WI38 (cell line): ENCODE data around the gene PPY.
A peak's percentile ranks its signal among the peaks of the same experiment; 100 is the strongest.

Experiments used
- H3K4me3 ChIP-seq: 2 replicates; pipeline ENCODE4 v1.5.1; 2011; ENCODE audit warnings: low read depth, mild to moderate bottlenecking, control low read depth, low read length
- TF ChIP-seq, protein P1 (sequence below): IDR thresholded peaks from 2 replicates; pipeline ENCODE4 v1.5.1; 2012; ENCODE audit warnings: low read depth, mild to moderate bottlenecking, control low read depth, low read length

Gene PPY, protein sequence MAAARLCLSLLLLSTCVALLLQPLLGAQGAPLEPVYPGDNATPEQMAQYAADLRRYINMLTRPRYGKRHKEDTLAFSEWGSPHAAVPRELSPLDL

DNA sequence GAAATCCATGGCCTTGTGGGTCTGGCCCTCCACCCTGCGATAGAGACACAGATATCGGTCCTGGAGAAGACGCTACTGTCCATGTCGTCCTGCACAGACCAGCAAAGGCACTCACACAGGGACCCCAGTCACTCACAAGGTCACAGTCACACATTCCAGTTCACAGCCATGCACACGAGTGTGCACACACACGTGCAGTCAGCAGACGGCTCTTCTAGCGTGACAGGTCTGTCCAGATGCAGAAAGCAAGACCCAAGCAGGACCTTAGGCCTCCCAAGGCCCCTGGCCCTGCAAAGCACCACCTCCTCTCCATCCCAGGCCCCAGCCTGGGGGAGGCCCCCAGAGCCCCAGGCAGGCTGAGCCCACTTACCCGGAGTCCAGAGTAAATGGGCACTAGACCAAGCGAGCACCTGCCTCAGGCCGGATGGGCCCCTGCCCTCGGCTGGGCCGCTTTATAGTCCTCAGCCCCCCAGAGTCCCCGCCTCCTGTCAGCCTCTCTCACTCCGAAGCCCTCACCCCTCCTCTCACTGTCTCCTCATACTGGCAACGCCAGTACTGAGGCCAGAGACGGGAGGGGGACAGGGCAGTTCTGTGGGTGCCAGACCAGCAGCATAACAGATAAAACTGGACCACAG, at the start of gene PPY:
PPY (minus strand) TSS at position 426 of the 635 bp plus-strand sequence. CDS start 822 bp downstream, outside the sequence.
- TF ChIP-seq, protein P1, sequence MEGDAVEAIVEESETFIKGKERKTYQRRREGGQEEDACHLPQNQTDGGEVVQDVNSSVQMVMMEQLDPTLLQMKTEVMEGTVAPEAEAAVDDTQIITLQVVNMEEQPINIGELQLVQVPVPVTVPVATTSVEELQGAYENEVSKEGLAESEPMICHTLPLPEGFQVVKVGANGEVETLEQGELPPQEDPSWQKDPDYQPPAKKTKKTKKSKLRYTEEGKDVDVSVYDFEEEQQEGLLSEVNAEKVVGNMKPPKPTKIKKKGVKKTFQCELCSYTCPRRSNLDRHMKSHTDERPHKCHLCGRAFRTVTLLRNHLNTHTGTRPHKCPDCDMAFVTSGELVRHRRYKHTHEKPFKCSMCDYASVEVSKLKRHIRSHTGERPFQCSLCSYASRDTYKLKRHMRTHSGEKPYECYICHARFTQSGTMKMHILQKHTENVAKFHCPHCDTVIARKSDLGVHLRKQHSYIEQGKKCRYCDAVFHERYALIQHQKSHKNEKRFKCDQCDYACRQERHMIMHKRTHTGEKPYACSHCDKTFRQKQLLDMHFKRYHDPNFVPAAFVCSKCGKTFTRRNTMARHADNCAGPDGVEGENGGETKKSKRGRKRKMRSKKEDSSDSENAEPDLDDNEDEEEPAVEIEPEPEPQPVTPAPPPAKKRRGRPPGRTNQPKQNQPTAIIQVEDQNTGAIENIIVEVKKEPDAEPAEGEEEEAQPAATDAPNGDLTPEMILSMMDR: no peak

DNA sequence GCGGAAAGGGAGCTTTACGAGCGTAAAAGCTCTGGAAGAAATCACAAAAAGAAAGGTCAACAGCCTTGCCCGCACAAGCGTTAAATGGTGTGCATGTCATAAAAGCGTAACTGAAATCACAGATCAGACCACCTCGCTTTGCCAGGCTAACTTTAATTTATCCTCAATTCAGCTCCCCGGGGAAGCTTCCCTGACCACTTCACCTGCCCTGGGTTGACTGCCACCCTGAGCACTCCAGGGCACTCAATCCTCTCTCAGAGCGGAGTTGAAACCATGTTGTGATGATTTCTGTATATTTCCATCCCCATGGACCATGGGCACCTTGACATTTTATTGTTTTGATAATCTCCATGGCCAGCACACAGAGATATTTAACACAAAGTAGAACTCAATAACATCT, 46.0 kb upstream of the PPY start:
- TF ChIP-seq, protein P1: no peak
- no peak overlapping the region for H3K4me3 ChIP-seq

More for the DNA sequence above, at the start of gene PPY:
- no peak within 1 kb of the TSS for H3K4me3 ChIP-seq

DNA sequence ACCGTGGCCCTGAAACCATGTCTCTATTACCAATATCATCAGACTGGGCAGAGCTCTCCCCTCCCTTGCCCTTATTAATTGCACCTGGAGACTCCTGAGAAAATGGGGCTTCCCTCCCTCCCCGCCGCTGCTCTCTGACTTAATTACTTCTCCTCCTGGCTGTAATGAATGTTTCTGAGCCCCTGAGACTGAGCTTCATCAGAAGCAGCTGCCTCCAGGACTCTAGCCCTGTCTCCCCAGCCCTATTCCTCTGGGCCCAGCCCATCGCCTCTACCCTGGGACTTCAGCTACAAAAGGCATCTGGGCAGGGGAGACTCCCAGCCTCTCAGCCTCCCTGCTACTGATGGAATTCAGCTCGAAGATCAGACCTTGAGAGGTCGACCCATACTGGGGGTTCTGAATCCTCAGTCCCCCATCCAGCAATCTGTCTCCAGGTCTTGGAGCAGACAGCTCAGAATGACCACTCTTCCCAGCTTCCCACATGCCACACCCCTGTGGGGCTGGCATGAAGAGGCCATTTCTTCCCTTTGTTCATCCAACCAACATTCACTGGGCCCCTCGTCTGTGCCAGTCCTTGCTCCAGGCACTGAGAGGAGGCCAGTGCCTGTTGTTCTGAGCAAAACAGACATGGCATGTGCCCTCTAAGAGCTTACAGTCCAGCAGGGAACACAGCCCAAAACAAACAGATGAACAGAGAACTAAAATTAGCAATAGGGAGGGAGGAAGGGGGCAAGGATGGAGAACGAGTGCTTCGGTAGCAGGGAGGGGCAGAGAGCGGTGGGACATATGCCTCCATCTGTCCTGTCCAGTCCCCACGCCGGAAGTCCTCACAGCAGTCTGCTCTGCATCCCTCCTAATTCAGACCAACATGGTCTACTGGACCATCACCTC, 45.1 kb upstream of the PPY start:
- H3K4me3 ChIP-seq: no peak overlapping the region
- TF ChIP-seq, protein P1: no peak

DNA sequence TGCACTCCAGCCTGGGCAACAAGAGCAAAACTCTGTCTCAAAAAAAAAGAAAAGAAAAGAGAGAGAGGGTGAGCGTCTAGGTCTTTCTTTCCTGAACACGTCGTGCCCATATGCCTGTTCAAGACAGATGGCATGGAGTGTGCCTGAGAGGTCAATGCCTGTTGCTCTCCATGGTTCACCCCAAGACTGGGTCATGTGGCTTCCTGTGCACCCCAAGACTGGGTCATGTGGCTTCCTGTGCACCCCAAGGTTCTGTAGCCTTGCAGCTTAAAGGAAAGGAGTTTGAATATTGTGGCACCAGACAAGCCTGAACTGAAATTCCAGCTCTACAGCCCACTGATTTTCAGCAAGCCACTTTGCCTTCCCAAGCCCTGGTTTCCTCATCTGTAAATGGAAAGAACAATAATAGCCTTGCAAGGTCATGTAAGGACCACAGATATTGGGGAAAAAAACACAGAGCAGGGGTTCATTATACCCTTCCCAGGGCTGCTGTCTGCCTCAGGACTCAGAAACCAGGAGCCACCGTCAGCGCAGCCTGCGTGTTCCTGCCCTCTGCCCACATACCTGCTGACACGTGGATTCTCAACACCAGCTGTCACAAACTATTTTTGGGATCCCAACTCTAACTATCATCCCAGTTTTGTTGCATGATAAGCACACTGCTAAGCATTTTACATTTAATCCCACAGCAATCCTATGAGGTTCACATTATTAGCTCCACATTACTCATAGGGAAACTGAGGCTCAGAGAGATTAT, 44.1 kb upstream of the PPY start:
- TF ChIP-seq, protein P1: no peak
- no peak overlapping the region for H3K4me3 ChIP-seq

DNA sequence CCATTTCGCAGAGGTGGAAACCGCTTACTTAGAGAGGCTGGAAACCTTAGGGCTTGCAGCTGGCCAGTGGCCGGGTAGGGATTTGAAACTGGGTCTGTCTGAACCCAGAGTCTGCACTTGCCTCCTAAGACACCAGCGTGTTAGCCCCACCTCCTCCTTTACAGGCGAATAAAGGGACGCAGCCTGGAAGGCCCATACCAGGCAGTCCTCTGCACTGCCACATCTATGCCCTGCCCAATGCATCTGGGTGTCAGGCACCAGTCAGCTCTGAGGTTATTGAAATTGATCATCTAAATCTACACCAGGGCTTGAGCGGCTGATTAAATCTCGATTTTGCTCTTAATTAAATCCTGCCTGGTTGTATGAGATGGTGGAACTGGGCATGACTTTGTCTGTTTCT, 42.2 kb upstream of the PPY start:
- TF ChIP-seq, protein P1: no peak
- H3K4me3 ChIP-seq: no peak overlapping the region; the same call in 1 of the 2 replicates

DNA sequence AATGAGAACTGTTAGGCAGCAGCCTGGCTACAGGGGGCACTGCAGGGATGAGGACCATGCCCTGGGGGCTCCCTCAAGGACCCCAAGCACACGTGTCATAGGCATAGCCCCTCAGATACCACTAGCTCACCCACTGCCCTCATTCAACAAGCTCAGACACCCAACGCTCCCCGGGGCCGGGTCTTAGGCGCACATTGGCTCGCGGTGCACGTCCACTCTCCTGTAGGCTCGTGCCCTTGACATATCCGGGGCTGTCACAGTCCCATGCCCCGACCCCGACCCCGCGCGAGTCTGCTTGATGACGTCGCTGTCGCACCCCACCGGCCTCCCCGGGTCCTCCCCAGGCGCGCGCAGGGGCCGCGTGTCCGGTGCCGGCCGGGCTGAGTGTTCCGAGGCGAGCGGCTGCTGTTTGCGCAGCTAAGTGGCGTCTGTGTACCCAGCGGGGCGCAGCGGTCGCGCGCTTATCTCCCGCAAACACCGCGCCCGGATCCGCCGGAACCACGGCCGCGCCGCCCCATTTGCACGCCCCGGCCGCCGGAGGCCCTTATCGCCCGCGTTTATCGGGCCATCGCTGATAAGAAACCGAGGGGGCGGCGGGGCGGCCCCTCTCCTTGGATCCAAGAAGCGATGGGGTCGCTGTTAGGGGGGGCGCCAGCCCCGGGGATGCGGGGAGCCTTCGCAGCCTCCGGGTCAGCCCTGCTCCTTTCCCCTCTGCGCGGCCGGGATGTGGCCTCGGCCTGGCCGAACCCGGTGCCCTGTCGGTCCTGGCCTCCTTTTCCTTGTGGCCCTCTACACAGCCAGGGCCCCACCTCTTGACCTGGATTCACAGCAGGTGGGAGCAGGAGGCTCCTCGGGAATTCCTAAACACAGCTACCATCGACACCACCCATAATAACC, 41.5 kb upstream of the PPY start:
- peak overlapping the region; percentile 42 for H3K4me3 ChIP-seq

More for the DNA sequence above, 41.5 kb upstream of the PPY start:
- TF ChIP-seq, protein P1: no peak
